ENCODE measurements around the gene HSCB.
"Not testable (repeated sequence)": the region's sequence is repeated elsewhere in the genome, so short reads cannot be mapped to it uniquely, and the experiment has no call there.

Gene HSCB

DNA sequence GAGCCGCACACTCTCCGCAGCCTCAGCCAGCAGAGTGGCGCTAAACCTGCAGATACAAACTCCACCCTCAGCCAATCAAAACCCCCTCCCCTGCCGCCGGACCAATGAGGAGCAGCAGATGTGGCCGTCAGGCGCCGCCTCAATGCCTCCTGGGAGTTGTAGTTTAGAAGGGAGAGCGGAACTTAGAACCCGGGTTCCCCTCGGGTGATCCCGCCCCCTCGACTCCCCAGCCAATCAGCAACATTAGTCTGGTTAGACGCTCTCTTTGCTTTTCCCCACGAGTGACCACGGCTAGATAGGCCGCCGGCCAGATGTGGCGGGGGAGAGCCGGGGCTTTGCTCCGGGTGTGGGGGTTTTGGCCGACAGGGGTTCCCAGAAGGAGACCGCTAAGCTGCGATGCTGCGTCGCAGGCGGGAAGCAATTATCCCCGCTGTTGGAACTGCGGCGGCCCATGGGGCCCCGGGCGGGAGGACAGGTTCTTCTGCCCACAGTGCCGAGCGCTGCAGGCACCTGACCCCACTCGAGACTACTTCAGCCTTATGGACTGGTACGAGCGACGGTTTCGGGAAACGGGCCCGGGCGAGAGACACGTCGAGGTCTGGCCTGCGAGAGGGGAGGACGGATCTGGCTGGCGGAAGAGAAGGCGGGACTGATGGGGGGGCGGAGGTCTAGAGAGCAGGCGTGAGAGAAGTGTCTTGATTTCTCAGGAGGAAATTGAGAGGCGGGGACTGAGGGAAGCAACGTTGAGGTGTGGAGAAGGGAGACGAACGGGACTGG, at the start of gene HSCB, which contains the start of gene CHEK2:
TSS of gene HSCB (plus strand) at position 255 of the 777 bp plus-strand sequence. CDS start at position 312, 57 bp downstream.
TSS of gene CHEK2 (minus strand) at position 36 of the 777 bp plus-strand sequence. CDS start 7,099 bp downstream, outside the sequence.
- peak; percentile 99 for DNase-seq (ENCODE audit: low read depth in 2 of 2)
- H3K4me3 ChIP-seq (replicated peaks in 1 of 2; ENCODE audit: low read depth in 2 of 2, low read length in 2 of 2) = peak within 1 kb of the TSS; percentile 87 to 96
- TF ChIP-seq CTCF (IDR thresholded peaks at IDR 0.05; ENCODE audit: low read depth, low read length) = no peak

GRCh38 chr22:28693041-28693760, 48.6 kb upstream of the HSCB start:
- not testable (repeated sequence) for DNase-seq (ENCODE audit: low read depth in 2 of 2); H3K4me3 ChIP-seq (replicated peaks in 1 of 2; ENCODE audit: low read depth in 2 of 2, low read length in 2 of 2)

DNA sequence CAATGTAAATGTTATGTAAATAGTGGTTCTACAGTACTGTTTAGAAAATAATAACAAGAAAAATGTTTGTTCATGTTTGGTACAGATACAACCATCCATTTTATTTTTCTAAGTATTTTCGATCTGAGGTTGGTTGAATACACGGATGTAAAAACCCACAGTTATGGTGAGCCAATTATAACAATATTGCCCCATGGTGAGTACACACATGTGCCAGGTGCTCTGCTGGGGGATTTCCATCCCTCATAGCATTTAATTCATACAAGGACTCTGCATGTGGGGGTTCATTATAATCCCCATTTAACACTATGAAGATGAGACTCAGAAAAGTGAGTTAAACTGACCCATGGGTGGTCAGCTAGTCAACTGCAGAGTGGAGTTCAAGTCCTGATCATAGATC, 38.9 kb upstream of the HSCB start:
- no peak for DNase-seq (ENCODE audit: low read depth in 2 of 2)
- H3K4me3 ChIP-seq (replicated peaks in 1 of 2; ENCODE audit: low read depth in 2 of 2, low read length in 2 of 2) = no peak overlapping the region
- no peak for TF ChIP-seq CTCF (IDR thresholded peaks at IDR 0.05; ENCODE audit: low read depth, low read length)

DNA sequence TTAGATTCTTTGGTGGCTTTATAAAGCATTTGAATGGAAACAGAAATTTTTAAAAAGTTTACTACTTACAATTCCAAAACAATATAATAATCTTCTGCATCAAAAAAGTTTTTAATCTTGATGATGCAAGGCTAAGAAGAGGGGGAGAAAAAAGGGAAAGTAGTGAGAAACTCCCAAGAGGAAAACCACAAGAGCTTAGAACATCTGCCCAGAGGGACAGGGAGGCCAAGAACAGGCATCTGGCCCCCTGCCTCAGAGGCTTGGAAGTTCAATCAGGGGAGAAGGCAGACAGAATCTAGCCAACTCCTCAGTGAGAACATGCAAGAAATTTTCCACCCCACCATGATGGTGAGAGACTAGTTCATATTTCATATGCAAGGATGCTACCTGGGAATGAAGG, 38.4 kb upstream of the HSCB start:
- no peak for TF ChIP-seq CTCF (IDR thresholded peaks at IDR 0.05; ENCODE audit: low read depth, low read length)
- H3K4me3 ChIP-seq (replicated peaks in 1 of 2; ENCODE audit: low read depth in 2 of 2, low read length in 2 of 2) = no peak overlapping the region
- peak in 1 of 2 donors; percentile 8 for DNase-seq (ENCODE audit: low read depth in 2 of 2)

- DNase-seq (ENCODE audit: low read depth in 2 of 2) = no peak
- H3K4me3 ChIP-seq (replicated peaks in 1 of 2; ENCODE audit: low read depth in 2 of 2, low read length in 2 of 2) = no peak overlapping the region
- no peak for TF ChIP-seq CTCF (IDR thresholded peaks at IDR 0.05; ENCODE audit: low read depth, low read length)
Observed at GRCh38 chr22:28706845-28707244, 35.0 kb upstream of the HSCB start.

DNA sequence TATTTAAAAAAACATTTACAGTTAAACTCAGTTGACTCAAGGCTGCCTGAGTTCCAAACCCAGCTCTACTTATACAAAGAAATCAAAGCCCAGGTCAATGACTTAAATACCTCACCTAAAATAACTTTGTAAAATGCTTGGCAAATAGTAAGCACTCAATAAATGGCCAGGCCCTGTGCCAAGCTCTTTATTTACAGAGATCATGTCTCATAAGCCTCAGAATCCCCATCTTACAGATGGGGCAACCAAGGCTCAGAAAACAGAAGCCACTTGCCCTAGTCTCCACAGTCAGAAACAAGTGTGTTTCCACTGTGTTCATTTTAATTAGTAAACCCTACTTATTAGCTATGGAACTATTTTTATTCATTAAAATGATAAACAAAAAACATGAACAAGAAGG, 31.7 kb upstream of the HSCB start:
- peak overlapping the region in 1 of 2 donors; percentile 1 for H3K4me3 ChIP-seq (replicated peaks in 1 of 2; ENCODE audit: low read depth in 2 of 2, low read length in 2 of 2)
- DNase-seq (ENCODE audit: low read depth in 2 of 2) = peak; percentile 12 to 57
- TF ChIP-seq CTCF (IDR thresholded peaks at IDR 0.05; ENCODE audit: low read depth, low read length) = no peak

DNA sequence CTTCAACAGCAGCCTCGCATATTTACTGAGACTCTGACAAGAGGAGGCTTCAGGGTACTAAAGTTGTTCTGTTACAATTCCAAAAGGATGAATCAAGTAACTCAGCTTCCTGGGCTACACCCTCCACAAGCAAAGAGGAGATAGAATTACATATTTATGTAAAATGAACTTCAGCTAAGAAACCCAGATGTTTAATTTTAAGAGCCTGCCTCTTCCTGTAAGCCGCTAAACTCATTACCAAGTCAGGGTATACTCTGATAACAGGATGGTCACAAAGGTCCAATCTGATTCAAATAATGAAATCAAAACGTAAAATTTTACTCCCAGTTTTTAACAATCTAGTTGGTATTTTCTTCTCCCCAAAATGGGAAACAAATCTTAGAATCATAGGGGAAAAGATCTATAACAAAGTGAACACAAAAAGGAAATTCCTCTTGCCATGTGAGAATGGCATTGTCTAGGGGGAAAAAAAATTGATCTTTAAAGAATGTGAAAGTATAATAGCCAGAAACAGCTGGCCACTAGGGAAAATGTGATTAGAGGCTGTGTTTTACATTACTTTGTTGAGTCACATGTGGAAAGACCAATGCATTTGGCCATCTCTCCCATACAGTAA, 31.2 kb upstream of the HSCB start:
- peak; percentile 88 to 91 for DNase-seq (ENCODE audit: low read depth in 2 of 2)
- TF ChIP-seq CTCF (IDR thresholded peaks at IDR 0.05; ENCODE audit: low read depth, low read length) = no peak
- peak overlapping the region in 1 of 2 donors; percentile 9 for H3K4me3 ChIP-seq (replicated peaks in 1 of 2; ENCODE audit: low read depth in 2 of 2, low read length in 2 of 2)

Data from cardiac fibroblast (primary cell).